Measurements from ENCODE around the gene COL24A1.

DNA sequence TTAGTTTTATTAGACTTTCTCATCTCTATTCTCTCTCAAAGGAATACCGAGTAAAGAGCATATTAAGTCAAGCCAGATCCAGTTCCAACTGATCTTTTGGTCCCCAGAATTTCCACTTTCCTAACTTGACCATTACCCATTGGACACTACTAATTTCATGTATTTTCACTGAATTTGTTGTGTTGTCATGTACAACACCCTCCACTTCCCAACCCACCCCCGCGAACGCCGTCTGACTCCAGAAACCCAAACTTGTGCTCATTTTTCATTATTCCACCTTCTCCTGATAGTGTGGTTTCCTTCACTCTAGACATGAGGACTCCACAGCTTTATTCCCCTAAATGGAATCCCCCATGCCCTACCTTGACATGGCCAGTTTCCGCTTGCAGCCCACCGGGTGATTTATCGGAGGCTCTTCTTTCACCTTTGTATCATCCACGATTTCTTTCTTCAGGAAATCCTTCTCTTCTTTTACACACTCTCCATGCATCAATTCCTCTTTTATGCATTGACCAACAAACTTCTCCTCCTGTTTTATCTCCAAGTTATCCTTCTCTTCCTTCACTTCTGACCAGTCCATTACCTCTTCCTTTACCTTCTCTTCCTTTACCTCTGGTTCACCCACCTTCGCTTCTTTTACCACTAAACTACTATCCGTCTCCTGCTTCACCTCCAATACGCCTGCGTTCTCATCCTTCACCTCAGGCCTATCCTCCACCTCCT is 449.1 kb downstream of the COL24A1 start:
- TF ChIP-seq, protein P1, sequence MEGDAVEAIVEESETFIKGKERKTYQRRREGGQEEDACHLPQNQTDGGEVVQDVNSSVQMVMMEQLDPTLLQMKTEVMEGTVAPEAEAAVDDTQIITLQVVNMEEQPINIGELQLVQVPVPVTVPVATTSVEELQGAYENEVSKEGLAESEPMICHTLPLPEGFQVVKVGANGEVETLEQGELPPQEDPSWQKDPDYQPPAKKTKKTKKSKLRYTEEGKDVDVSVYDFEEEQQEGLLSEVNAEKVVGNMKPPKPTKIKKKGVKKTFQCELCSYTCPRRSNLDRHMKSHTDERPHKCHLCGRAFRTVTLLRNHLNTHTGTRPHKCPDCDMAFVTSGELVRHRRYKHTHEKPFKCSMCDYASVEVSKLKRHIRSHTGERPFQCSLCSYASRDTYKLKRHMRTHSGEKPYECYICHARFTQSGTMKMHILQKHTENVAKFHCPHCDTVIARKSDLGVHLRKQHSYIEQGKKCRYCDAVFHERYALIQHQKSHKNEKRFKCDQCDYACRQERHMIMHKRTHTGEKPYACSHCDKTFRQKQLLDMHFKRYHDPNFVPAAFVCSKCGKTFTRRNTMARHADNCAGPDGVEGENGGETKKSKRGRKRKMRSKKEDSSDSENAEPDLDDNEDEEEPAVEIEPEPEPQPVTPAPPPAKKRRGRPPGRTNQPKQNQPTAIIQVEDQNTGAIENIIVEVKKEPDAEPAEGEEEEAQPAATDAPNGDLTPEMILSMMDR (IDR thresholded peaks at IDR 0.05; ENCODE audit: borderline replicate concordance, extremely low read depth, low read length, poor library complexity, severe bottlenecking), result no peak
- TF ChIP-seq EZH2 (IDR thresholded peaks at IDR 0.05; ENCODE audit: borderline replicate concordance, low read depth, low read length, severe bottlenecking), result no peak
